ENCODE data around the gene C1QTNF7. TPM values are rescaled to one million over a fixed set of nuclear protein-coding genes. Genes with fewer than 3 reads are reported as not detected.
A peak's percentile ranks its signal among the peaks of the same experiment; 100 is the strongest.

C1QTNF7 gene
- total RNA-seq, 1 donor: 0.18 TPM

GRCh38 chr4:15479913-15480185 is 52.0 kb downstream of the C1QTNF7 start:
- H3K4me3 ChIP-seq (ENCODE audit: low read depth, low read length): peak overlapping the region; percentile 84
- DNase-seq (ENCODE audit: low read depth): peak; percentile 88
- TF ChIP-seq, protein P1, sequence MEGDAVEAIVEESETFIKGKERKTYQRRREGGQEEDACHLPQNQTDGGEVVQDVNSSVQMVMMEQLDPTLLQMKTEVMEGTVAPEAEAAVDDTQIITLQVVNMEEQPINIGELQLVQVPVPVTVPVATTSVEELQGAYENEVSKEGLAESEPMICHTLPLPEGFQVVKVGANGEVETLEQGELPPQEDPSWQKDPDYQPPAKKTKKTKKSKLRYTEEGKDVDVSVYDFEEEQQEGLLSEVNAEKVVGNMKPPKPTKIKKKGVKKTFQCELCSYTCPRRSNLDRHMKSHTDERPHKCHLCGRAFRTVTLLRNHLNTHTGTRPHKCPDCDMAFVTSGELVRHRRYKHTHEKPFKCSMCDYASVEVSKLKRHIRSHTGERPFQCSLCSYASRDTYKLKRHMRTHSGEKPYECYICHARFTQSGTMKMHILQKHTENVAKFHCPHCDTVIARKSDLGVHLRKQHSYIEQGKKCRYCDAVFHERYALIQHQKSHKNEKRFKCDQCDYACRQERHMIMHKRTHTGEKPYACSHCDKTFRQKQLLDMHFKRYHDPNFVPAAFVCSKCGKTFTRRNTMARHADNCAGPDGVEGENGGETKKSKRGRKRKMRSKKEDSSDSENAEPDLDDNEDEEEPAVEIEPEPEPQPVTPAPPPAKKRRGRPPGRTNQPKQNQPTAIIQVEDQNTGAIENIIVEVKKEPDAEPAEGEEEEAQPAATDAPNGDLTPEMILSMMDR (IDR thresholded peaks at IDR 0.05; ENCODE audit: insufficient read depth, low read length): no peak

- DNase-seq (ENCODE audit: low read depth): peak; percentile 20
- H3K4me3 ChIP-seq (ENCODE audit: low read depth, low read length): no peak overlapping the region
- TF ChIP-seq, protein P1 (IDR thresholded peaks at IDR 0.05; ENCODE audit: insufficient read depth, low read length): no peak
Measured at GRCh38 chr4:15481961-15482745, 54.3 kb downstream of the C1QTNF7 start.

GRCh38 chr4:15482842-15483241 is 55.0 kb downstream of the C1QTNF7 start:
- TF ChIP-seq, protein P1 (IDR thresholded peaks at IDR 0.05; ENCODE audit: insufficient read depth, low read length): no peak
- peak; percentile 50 for DNase-seq (ENCODE audit: low read depth)
- H3K4me3 ChIP-seq (ENCODE audit: low read depth, low read length): no peak overlapping the region

GRCh38 chr4:15488136-15488535 is 60.3 kb downstream of the C1QTNF7 start:
- peak; percentile 42 for DNase-seq (ENCODE audit: low read depth)
- no peak overlapping the region for H3K4me3 ChIP-seq (ENCODE audit: low read depth, low read length)
- TF ChIP-seq, protein P1 (IDR thresholded peaks at IDR 0.05; ENCODE audit: insufficient read depth, low read length): no peak

DNA sequence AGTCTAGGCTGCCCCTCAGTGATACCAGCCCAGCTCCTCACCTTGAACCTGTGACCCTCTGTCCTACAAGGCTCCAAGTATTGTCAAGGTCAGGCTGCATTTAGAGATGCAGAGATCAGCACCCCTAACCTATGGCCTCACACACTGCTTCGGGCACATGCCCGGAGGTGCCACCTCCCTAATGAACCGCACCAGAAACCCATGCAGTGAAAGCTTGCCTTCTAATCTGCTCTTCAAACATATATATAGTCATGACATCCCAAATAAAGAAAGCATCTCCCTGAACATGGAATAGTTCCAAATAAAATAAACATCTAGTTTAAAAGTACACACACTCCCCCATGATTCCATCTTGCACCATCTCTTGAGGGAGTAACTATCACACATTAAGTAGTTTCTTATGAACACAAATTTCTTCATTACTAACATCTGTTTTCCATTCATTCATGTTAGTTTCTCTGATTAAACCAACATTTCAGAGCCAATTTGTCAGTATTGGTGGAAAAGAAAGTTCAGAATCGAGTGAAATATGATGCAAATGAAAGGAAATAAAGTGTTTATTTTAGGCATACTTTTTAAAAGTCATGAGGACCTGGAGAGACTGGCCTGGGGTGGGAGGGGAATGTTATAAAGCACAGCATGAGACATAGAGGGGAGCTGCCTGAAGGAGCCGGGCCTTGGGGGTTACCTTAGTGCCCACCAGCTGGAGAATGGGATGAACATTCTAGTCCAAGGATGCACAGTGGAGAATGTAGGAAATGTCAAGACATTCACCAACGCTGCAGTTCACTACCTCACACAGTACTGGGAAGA is 61.0 kb downstream of the C1QTNF7 start:
- TF ChIP-seq, protein P1 (IDR thresholded peaks at IDR 0.05; ENCODE audit: insufficient read depth, low read length): no peak
- DNase-seq (ENCODE audit: low read depth): peak; percentile 94
- no peak overlapping the region for H3K4me3 ChIP-seq (ENCODE audit: low read depth, low read length)

DNA sequence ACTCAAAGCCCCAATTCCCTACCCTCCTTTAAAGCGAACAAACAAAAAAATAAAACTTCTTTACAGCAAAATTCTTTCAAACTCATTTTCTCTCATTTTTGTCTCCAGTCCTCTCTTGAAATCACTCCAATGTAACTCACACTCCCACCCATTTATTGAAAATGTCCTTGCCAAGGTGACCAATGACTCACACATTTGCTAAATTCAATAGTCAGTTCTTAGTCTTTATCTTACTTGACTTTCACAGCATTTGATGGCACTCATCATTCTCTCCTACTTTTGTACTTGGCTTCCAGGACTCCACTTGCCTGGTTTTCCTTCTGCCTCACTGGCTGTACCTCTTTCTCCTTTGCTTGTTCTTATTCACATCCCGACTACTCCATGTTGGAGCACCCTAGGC is 61.7 kb downstream of the C1QTNF7 start:
- TF ChIP-seq, protein P1 (IDR thresholded peaks at IDR 0.05; ENCODE audit: insufficient read depth, low read length): no peak
- peak; percentile 54 for DNase-seq (ENCODE audit: low read depth)
- H3K4me3 ChIP-seq (ENCODE audit: low read depth, low read length): no peak overlapping the region
